Skin epidermis (tissue), 12 donors: ENCODE measurements around the gene TEX52.
A peak's percentile ranks its signal among the peaks of the same experiment; 100 is the strongest.
"Not testable (repeated sequence)": the region's sequence is repeated elsewhere in the genome, so short reads cannot be mapped to it uniquely, and the experiment has no call there.

Experiments used
- H3K27ac ChIP-seq, 21 experiments: fragments of 200-600 bp; sonication (generic) in 11 of 21; one replicate each; pipeline ENCODE4 v1.5.0; 2020; ENCODE audit warnings: mild to moderate bottlenecking in 3 of 21, inconsistent platforms in 2 of 21, moderate library complexity in 2 of 21
- H3K4me3 ChIP-seq, 7 experiments: fragments of 200-600 bp; sonication (generic) in 2 of 7; one replicate each; pipeline ENCODE4 v1.5.0; 2020; ENCODE audit warnings: inconsistent platforms in 2 of 7, mild to moderate bottlenecking in 2 of 7, moderate library complexity in 1 of 7

The TEX52 gene

GRCh38 chr12:2876431-2877046, 19.7 kb upstream of the TEX52 start:
- Histone ChIP-seq H3K27ac (peak overlapping the region; percentile 68 to 98 (median 95)), H3K4me3 (peak overlapping the region; percentile 53 to 99 (median 87))

GRCh38 chr12:2868986-2869632, 12.3 kb upstream of the TEX52 start:
- H3K4me3 ChIP-seq, H3K27ac ChIP-seq: not testable (repeated sequence)

GRCh38 chr12:2864198-2864597, 7.4 kb upstream of the TEX52 start:
- no peak overlapping the region for H3K4me3 ChIP-seq
- no peak overlapping the region for H3K27ac ChIP-seq

- not testable (repeated sequence) for H3K27ac ChIP-seq, H3K4me3 ChIP-seq
Measured at GRCh38 chr12:2863402-2863801, 6.6 kb upstream of the TEX52 start.

GRCh38 chr12:2862876-2863275, 6.0 kb upstream of the TEX52 start:
- Histone ChIP-seq H3K4me3 (no peak overlapping the region), H3K27ac (no peak overlapping the region)

- Histone ChIP-seq H3K4me3 (no peak overlapping the region), H3K27ac (no peak overlapping the region)
Measured at GRCh38 chr12:2860170-2860569, 3.3 kb upstream of the TEX52 start.

- Histone ChIP-seq H3K27ac (peak overlapping the region in 1 of 21 experiments; percentile 9), H3K4me3 (no peak overlapping the region)
Measured at GRCh38 chr12:2858944-2859421, 2.1 kb upstream of the TEX52 start.

- Histone ChIP-seq H3K27ac (peak overlapping the region in 1 of 21 experiments; percentile 9), H3K4me3 (no peak overlapping the region)
Measured at GRCh38 chr12:2858334-2858733, 1.5 kb upstream of the TEX52 start.

GRCh38 chr12:2857576-2857975, 737 bp upstream of the TEX52 start:
- Histone ChIP-seq H3K4me3 (no peak overlapping the region), H3K27ac (no peak overlapping the region)

GRCh38 chr12:2856051-2856450, 788 bp downstream of the TEX52 start:
- Histone ChIP-seq H3K27ac (no peak overlapping the region), H3K4me3 (no peak overlapping the region)

- Histone ChIP-seq H3K27ac (no peak overlapping the region), H3K4me3 (no peak overlapping the region)
Measured at GRCh38 chr12:2855546-2855945, 1.3 kb downstream of the TEX52 start.

GRCh38 chr12:2854669-2855453, 2.0 kb downstream of the TEX52 start:
- H3K4me3 ChIP-seq, result no peak overlapping the region
- peak overlapping the region in 1 of 21 experiments; percentile 10 for H3K27ac ChIP-seq

GRCh38 chr12:2853626-2854025, 3.2 kb downstream of the TEX52 start:
- Histone ChIP-seq H3K27ac (no peak overlapping the region), H3K4me3 (no peak overlapping the region)

GRCh38 chr12:2851931-2852330, 4.9 kb downstream of the TEX52 start:
- no peak overlapping the region for H3K4me3 ChIP-seq
- no peak overlapping the region for H3K27ac ChIP-seq

GRCh38 chr12:2845280-2845679, 11.6 kb downstream of the TEX52 start:
- Histone ChIP-seq H3K27ac (no peak overlapping the region), H3K4me3 (no peak overlapping the region)

- Histone ChIP-seq H3K4me3 (no peak overlapping the region), H3K27ac (no peak overlapping the region)
Measured at GRCh38 chr12:2844786-2845185, 12.1 kb downstream of the TEX52 start.

GRCh38 chr12:2842948-2843347, 13.9 kb downstream of the TEX52 start:
- H3K27ac ChIP-seq, result no peak overlapping the region

GRCh38 chr12:2841056-2841650, 15.7 kb downstream of the TEX52 start:
- H3K27ac ChIP-seq, result no peak overlapping the region
- no peak overlapping the region for H3K4me3 ChIP-seq

More at GRCh38 chr12:2842948-2843347, 13.9 kb downstream of the TEX52 start:
- H3K4me3 ChIP-seq, result no peak overlapping the region

GRCh38 chr12:2836574-2836973, 20.3 kb downstream of the TEX52 start:
- Histone ChIP-seq H3K27ac (no peak overlapping the region), H3K4me3 (no peak overlapping the region)

- no peak overlapping the region for H3K27ac ChIP-seq
- no peak overlapping the region for H3K4me3 ChIP-seq
Measured at GRCh38 chr12:2835691-2836403, 21.0 kb downstream of the TEX52 start.
